Upper lobe of right lung (tissue), 1 donor: ENCODE results near the gene ARID1B. TPM values are rescaled to one million over a fixed set of nuclear protein-coding genes. Genes with fewer than 3 reads are reported as not detected.

Experiments used
- ATAC-seq: fragments of 200-7000 bp; cut with Tn5 transposase; one replicate; pipeline ENCODE4 v1.9.1; 2020; ENCODE audit warnings: mild to moderate bottlenecking, moderate library complexity
- DNase-seq: peaks from one replicate; pipeline ENCODE4 v3.0.0-alpha.2; 2020
- H3K27ac ChIP-seq: fragments of 200-600 bp; one replicate; pipeline ENCODE4 v1.8.0; 2022
- H3K27me3 ChIP-seq: fragments of 200-600 bp; one replicate; pipeline ENCODE4 v1.8.0; 2022; ENCODE audit warnings: mild to moderate bottlenecking
- H3K36me3 ChIP-seq: fragments of 200-600 bp; one replicate; pipeline ENCODE4 v1.8.0; 2022
- H3K4me1 ChIP-seq: fragments of 200-600 bp; one replicate; pipeline ENCODE4 v1.8.0; 2022
- H3K4me3 ChIP-seq: fragments of 200-600 bp; one replicate; pipeline ENCODE4 v1.8.0; 2022; ENCODE audit warnings: mild to moderate bottlenecking
- H3K9me3 ChIP-seq: fragments of 200-600 bp; one replicate; pipeline ENCODE4 v1.8.0; 2022
- CTCF ChIP-seq: fragments of 200-600 bp; IDR thresholded peaks from one replicate; pipeline ENCODE4 v1.8.0; 2022; ENCODE audit warnings: antibody characterized with exemption
- intact Hi-C: fragments of 100-400 bp; cut with DNase I; formaldehyde crosslinking; loops from one replicate; pipeline ENCODE4 v1.11.0; 2022
- total RNA-seq: library from RNA; stranded (reverse); fragmentation: NEBNext Ultra II Directional; extraction: Animal tissue kit (Norgen Biotek cat#: 25700); gene quantifications from one replicate; pipeline ENCODE4 v1.2.1, GENCODE V29; 2021
- donor health status: DM: no; HTN: yes; CAD: no; lungs with severe emphysema.

Gene ARID1B
- total RNA-seq, 1 donor from 2014 or later = 80.4 TPM

GRCh38 chr6:157245436-157245835, 468.3 kb downstream of the ARID1B start:
- no peak for ATAC-seq
- no peak overlapping the region for H3K27ac ChIP-seq
- intact Hi-C loops = no loop called here

GRCh38 chr6:157246048-157246630, 469.0 kb downstream of the ARID1B start:
- TF ChIP-seq CTCF = no peak
- intact Hi-C loops = no loop called here
- Histone ChIP-seq H3K4me1 (no peaks in the 10 kb centered on the region), H3K27ac (no peak overlapping the region), H3K27me3 (no peaks in the 10 kb centered on the region), H3K4me3 (no peak overlapping the region), H3K36me3 (no peaks in the 10 kb centered on the region), H3K9me3 (no peaks in the 10 kb centered on the region)
- DNase-seq (no peak), ATAC-seq (peak; percentile 20)

More at GRCh38 chr6:157245436-157245835, 468.3 kb downstream of the ARID1B start:
- Histone ChIP-seq H3K36me3 (no peaks in the 10 kb centered on the region), H3K27me3 (no peaks in the 10 kb centered on the region), H3K4me3 (no peak overlapping the region), H3K4me1 (no peaks in the 10 kb centered on the region), H3K9me3 (no peaks in the 10 kb centered on the region)
- DNase-seq = no peak
- no peak for TF ChIP-seq CTCF

GRCh38 chr6:157246771-157247484, 469.8 kb downstream of the ARID1B start:
- Histone ChIP-seq H3K9me3 (no peaks in the 10 kb centered on the region), H3K4me3 (no peak overlapping the region), H3K27me3 (no peaks in the 10 kb centered on the region), H3K36me3 (no peaks in the 10 kb centered on the region), H3K27ac (no peak overlapping the region), H3K4me1 (no peaks in the 10 kb centered on the region)
- no peak for TF ChIP-seq CTCF
- ATAC-seq (no peak), DNase-seq (no peak)
- intact Hi-C loops = no loop called here

GRCh38 chr6:157248264-157248663, 471.1 kb downstream of the ARID1B start:
- Histone ChIP-seq H3K27ac (no peak overlapping the region), H3K36me3 (no peaks in the 10 kb centered on the region), H3K4me3 (no peak overlapping the region), H3K9me3 (no peaks in the 10 kb centered on the region), H3K4me1 (no peaks in the 10 kb centered on the region), H3K27me3 (no peaks in the 10 kb centered on the region)
- intact Hi-C loops = no loop called here
- DNase-seq (no peak), ATAC-seq (no peak)
- TF ChIP-seq CTCF = no peak

DNA sequence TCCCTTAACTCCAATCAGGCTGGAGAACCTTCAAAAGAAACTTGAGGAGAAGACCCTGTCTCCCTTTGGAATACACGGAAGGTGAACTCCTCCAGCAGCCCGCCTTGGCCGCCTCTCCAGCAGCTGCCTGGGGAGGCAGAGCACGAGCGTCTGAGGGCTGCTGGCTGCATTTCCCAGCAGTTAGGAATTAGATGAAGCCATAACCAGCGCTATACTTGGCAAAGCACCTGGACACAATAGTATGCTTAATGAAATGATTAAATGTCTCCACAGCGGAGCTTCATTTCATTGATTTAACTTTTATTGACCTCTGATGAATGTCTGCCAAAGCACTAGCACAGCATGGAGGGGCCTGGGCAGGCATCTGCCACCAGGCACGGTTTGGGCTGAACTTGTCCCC, 472.6 kb downstream of the ARID1B start:
- Histone ChIP-seq H3K9me3 (no peaks in the 10 kb centered on the region), H3K27me3 (no peaks in the 10 kb centered on the region), H3K36me3 (no peaks in the 10 kb centered on the region), H3K4me1 (no peaks in the 10 kb centered on the region), H3K27ac (no peak overlapping the region), H3K4me3 (no peak overlapping the region)
- intact Hi-C loops = no loop called here
- no peak for TF ChIP-seq CTCF
- ATAC-seq (no peak), DNase-seq (no peak)
